A549 (cell line): ENCODE measurements around the gene KCNQ1. TPM values are rescaled to one million over a fixed set of nuclear protein-coding genes. Genes with fewer than 3 reads are reported as not detected.
A peak's percentile ranks its signal among the peaks of the same experiment; 100 is the strongest.

Source experiments
- ATAC-seq, 2 experiments: fragments of 200-7000 bp in 1 of 2; fragments of >200 bp in 1 of 2; cut with Nextera tagmentation in 1 of 2; cut with Tn5 transposase in 1 of 2; 3 replicates each; pipeline versions ENCODE4 v1.8.0 to v1.9.1; 2018 to 2020; ENCODE audit warnings: mild to moderate bottlenecking in 1 of 2, moderate library complexity in 1 of 2
- CTCF ChIA-PET: fragments of 300-600 bp; sonication (Branson Sonifier 250); formaldehyde crosslinking; extraction: SDS; loops from one replicate; lab custom pipeline; 2021; ENCODE audit warnings: antibody characterized with exemption, inconsistent platforms; lab: Yijun Ruan, JAX
- POLR2A ChIA-PET: fragments of 350-600 bp; formaldehyde crosslinking; extraction: SDS; loops from one replicate; lab custom pipeline; 2021; ENCODE audit warnings: antibody characterized with exemption, inconsistent platforms; lab: Yijun Ruan, JAX
- DNase-seq, 2 experiments: peaks; one replicate each; pipeline versions ENCODE4 v3.0.0 to v3.0.0-alpha.2; 2011 to 2016; ENCODE audit warnings: low read depth in 1 of 2, low spot score in 1 of 2
- FAIRE-seq: peaks from 2 replicates; lab custom pipeline; 2011; peaks lifted over from hg19 to GRCh38; lab: Jason Lieb, UNC
- H3K27ac ChIP-seq, 2 experiments: fragments of >200 bp; sonication (Bioruptor Twin); formaldehyde crosslinking; 3 replicates each; pipeline ENCODE4 v1.5.1; 2016 to 2017
- H3K4me1 ChIP-seq: fragments of >200 bp; sonication (Bioruptor Twin); formaldehyde crosslinking; 3 replicates; pipeline ENCODE4 v1.6.1; 2016
- H3K4me2 ChIP-seq: fragments of >200 bp; sonication (Bioruptor Twin); formaldehyde crosslinking; 3 replicates; pipeline ENCODE4 v1.6.1; 2016
- H3K4me3 ChIP-seq: fragments of >200 bp; sonication (Bioruptor Twin); formaldehyde crosslinking; 3 replicates; pipeline ENCODE4 v1.5.1; 2016
- H3K9me3 ChIP-seq: fragments of >200 bp; sonication (Bioruptor Twin); formaldehyde crosslinking; 3 replicates; pipeline ENCODE4 v1.6.1; 2016
- BHLHE40 ChIP-seq: IDR thresholded peaks from 2 replicates; pipeline ENCODE4 v1.6.1; 2012; ENCODE audit warnings: low read depth, low read length, inconsistent platforms
- CHD2 ChIP-seq: fragments of 150-350 bp; IDR thresholded peaks from 2 replicates; pipeline ENCODE4 v1.6.1; 2014; ENCODE audit warnings: low read length; ENCODE audit not compliant: partially characterized antibody
- FOSB ChIP-seq: fragments of 250-450 bp; sonication (Bioruptor Pico); IDR thresholded peaks from 2 replicates; pipeline ENCODE4 v1.5.0; 2020; ENCODE audit warnings: mild to moderate bottlenecking, moderate library complexity
- KDM1A ChIP-seq: fragments of 200-600 bp; sonication (generic); IDR thresholded peaks from 2 replicates; pipeline ENCODE4 v1.6.1; 2016; ENCODE audit warnings: low read depth, mild to moderate bottlenecking
- MAZ ChIP-seq: fragments of 150-350 bp; IDR thresholded peaks from 2 replicates; pipeline ENCODE4 v1.6.1; 2014; ENCODE audit warnings: antibody characterized with exemption, low read depth, low read length, borderline replicate concordance
- PHF8 ChIP-seq: fragments of 200-600 bp; sonication (generic); IDR thresholded peaks from 2 replicates; pipeline ENCODE4 v1.6.1; 2016; ENCODE audit warnings: low read depth, mild to moderate bottlenecking, antibody characterized with exemption, moderate library complexity, borderline replicate concordance
- POLR2A ChIP-seq: IDR thresholded peaks from 2 replicates; pipeline ENCODE4 v1.6.1; 2012; ENCODE audit warnings: mild to moderate bottlenecking, low read length
- RCOR1 ChIP-seq: fragments of 150-350 bp; IDR thresholded peaks from 2 replicates; pipeline ENCODE4 v1.6.1; 2014; ENCODE audit warnings: antibody characterized with exemption, low read length, low read depth
- TP53 ChIP-seq: fragments of 250-450 bp; sonication (Bioruptor Pico); IDR thresholded peaks from 2 replicates; pipeline ENCODE4 v1.5.0; 2021; ENCODE audit warnings: mild to moderate bottlenecking, moderate library complexity
- ZC3H11A ChIP-seq: fragments of 450-650 bp; IDR thresholded peaks from 2 replicates; pipeline ENCODE4 v1.6.1; 2014; ENCODE audit warnings: antibody characterized with exemption, mild to moderate bottlenecking
- WGBS: methylation state at CpG from one replicate; pipeline ENCODE4 v1.1.6; 2017; ENCODE audit errors: missing lambda C conversion rate; 5-methylcytosine and 5-hydroxymethylcytosine counted together
- polyA plus RNA-seq, 4 experiments: library from polyadenylated mRNA; depleted of rRNA in 3 of 4; stranded (reverse); fragments of >200 nt; fragmentation: RNase III in 1 of 4; extraction: RNeasy Plus Mini Kit Qiagen cat#74134 plus additional on column Dnase treatment in 1 of 4; gene quantifications; 2 replicates in 3 of 4; 3 replicates in 1 of 4; pipeline ENCODE4 v1.2.3, GENCODE V29; 2011 to 2017
- TF ChIP-seq, protein P1 (sequence below): IDR thresholded peaks from 2 replicates; pipeline ENCODE4 v1.6.1; 2012
- TF ChIP-seq, protein P2 (sequence below): fragments of 200-600 bp; sonication (generic); IDR thresholded peaks from 2 replicates; pipeline ENCODE4 v1.6.1; 2016; ENCODE audit warnings: antibody characterized with exemption, mild to moderate bottlenecking, moderate library complexity
- TF ChIP-seq, protein P3 (sequence below): fragments of >200 bp; sonication (Bioruptor Twin); formaldehyde crosslinking; IDR thresholded peaks from 3 replicates; pipeline ENCODE4 v1.5.1; 2016
- TF ChIP-seq, protein P4 (sequence below): fragments of 250-450 bp; sonication (Bioruptor Pico); IDR thresholded peaks from 2 replicates; pipeline ENCODE4 v1.5.0; 2021; ENCODE audit warnings: mild to moderate bottlenecking, moderate library complexity, borderline replicate concordance

The KCNQ1 gene
- polyA plus RNA-seq, 2 of the 4 experiments (the other 2 are of a cell fraction), result 0.14 to 0.17 TPM

DNA sequence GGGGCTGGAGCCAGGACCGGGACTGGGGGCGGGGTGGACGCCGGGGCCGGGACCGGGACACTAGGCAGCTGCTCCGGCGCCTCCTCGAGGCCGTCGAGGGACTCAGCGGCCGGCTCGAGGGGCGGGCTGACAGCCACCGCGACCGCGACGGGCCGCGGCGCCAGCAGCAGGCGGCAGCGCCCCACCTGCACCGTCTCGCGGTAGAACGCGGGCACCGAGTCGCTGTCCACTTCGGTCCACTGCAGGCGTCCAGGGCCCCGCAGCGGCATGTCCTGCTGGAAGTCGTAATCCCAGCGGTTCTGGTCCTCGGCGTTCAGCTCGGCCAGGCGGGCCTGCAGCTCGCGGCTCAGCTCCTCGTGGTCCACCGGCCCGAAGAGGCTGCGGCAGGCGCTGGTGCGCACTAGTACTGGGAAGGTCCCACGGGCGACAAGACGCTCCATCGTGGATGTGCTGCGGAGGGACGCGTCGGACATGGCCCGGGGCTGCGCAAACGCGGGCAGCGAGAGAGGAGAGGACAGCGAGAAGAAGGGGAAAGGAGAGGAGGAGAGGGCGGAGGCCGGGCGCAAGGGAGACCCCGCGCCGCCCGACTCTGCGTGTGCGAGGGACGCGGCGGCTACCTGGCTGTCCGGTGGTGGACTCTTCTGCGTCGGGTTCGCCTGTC lies 440.3 kb downstream of the KCNQ1 start (continued):
- TF ChIP-seq, protein P1, sequence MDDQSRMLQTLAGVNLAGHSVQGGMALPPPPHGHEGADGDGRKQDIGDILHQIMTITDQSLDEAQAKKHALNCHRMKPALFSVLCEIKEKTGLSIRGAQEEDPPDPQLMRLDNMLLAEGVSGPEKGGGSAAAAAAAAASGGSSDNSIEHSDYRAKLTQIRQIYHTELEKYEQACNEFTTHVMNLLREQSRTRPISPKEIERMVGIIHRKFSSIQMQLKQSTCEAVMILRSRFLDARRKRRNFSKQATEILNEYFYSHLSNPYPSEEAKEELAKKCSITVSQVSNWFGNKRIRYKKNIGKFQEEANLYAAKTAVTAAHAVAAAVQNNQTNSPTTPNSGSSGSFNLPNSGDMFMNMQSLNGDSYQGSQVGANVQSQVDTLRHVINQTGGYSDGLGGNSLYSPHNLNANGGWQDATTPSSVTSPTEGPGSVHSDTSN, result no peak
- no peak for TF ChIP-seq ZC3H11A
- no peak for TF ChIP-seq BHLHE40
- TF ChIP-seq CHD2, result no peak
- no peak for TF ChIP-seq MAZ
- TF ChIP-seq, protein P2, sequence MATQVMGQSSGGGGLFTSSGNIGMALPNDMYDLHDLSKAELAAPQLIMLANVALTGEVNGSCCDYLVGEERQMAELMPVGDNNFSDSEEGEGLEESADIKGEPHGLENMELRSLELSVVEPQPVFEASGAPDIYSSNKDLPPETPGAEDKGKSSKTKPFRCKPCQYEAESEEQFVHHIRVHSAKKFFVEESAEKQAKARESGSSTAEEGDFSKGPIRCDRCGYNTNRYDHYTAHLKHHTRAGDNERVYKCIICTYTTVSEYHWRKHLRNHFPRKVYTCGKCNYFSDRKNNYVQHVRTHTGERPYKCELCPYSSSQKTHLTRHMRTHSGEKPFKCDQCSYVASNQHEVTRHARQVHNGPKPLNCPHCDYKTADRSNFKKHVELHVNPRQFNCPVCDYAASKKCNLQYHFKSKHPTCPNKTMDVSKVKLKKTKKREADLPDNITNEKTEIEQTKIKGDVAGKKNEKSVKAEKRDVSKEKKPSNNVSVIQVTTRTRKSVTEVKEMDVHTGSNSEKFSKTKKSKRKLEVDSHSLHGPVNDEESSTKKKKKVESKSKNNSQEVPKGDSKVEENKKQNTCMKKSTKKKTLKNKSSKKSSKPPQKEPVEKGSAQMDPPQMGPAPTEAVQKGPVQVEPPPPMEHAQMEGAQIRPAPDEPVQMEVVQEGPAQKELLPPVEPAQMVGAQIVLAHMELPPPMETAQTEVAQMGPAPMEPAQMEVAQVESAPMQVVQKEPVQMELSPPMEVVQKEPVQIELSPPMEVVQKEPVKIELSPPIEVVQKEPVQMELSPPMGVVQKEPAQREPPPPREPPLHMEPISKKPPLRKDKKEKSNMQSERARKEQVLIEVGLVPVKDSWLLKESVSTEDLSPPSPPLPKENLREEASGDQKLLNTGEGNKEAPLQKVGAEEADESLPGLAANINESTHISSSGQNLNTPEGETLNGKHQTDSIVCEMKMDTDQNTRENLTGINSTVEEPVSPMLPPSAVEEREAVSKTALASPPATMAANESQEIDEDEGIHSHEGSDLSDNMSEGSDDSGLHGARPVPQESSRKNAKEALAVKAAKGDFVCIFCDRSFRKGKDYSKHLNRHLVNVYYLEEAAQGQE, result no peak
- TF ChIP-seq RCOR1, result no peak
- no peak for TF ChIP-seq KDM1A
- TF ChIP-seq PHF8, result no peak
- TF ChIP-seq, protein P3, sequence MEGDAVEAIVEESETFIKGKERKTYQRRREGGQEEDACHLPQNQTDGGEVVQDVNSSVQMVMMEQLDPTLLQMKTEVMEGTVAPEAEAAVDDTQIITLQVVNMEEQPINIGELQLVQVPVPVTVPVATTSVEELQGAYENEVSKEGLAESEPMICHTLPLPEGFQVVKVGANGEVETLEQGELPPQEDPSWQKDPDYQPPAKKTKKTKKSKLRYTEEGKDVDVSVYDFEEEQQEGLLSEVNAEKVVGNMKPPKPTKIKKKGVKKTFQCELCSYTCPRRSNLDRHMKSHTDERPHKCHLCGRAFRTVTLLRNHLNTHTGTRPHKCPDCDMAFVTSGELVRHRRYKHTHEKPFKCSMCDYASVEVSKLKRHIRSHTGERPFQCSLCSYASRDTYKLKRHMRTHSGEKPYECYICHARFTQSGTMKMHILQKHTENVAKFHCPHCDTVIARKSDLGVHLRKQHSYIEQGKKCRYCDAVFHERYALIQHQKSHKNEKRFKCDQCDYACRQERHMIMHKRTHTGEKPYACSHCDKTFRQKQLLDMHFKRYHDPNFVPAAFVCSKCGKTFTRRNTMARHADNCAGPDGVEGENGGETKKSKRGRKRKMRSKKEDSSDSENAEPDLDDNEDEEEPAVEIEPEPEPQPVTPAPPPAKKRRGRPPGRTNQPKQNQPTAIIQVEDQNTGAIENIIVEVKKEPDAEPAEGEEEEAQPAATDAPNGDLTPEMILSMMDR, result peak; percentile 28; the same call in 2 of the 3 replicates
- TF ChIP-seq, protein P4, sequence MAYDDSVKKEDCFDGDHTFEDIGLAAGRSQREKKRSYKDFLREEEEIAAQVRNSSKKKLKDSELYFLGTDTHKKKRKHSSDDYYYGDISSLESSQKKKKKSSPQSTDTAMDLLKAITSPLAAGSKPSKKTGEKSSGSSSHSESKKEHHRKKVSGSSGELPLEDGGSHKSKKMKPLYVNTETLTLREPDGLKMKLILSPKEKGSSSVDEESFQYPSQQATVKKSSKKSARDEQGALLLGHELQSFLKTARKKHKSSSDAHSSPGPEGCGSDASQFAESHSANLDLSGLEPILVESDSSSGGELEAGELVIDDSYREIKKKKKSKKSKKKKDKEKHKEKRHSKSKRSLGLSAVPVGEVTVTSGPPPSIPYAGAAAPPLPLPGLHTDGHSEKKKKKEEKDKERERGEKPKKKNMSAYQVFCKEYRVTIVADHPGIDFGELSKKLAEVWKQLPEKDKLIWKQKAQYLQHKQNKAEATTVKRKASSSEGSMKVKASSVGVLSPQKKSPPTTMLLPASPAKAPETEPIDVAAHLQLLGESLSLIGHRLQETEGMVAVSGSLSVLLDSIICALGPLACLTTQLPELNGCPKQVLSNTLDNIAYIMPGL (CRISPR knock-in tag), result no peak
- TF ChIP-seq TP53 (CRISPR knock-in tag), result no peak
- TF ChIP-seq, all 56 proteins: peak for 8

DNA sequence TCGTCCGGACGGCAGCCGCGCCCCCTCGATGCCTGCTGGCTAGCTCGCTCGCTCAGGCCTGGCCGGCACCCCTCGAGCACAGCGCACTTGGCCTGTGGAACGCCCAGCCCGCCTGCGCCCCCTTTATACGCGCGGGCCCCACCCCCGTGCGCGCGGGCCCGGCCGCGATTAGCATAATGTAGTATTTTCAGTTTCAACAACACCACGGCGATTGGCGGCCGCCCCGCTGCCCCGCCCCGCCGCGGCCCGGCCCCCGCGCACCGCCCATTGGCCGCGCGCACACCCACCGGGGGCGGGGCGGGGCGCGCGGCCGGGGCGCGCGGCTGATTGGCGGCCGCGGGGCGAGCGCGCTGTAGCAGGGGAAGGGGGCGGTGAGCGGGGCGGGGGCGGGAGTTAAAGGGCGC lies 440.9 kb downstream of the KCNQ1 start, which contains the start of gene CDKN1C:
CDKN1C (minus strand) TSS at position 98 of the 404 bp plus-strand sequence. CDS start 319 bp downstream, outside the sequence.
- Histone ChIP-seq H3K4me1 (peaks cover 5% of the 10 kb centered on the region; the same call in 1 of the 3 replicates), H3K9me3 (no peaks in the 10 kb centered on the region), H3K27ac (peak within 1 kb of the TSS; percentile 66 to 82; a peak in 5 of 6 replicates), H3K4me3 (peak within 1 kb of the TSS; percentile 71), H3K4me2 (peak within 1 kb of the TSS; percentile 99)
- WGBS, result 2% methylated on average over 11 of the region's 61 CpGs
- DNase-seq (peak; percentile 71 to 78), FAIRE-seq (no peak), ATAC-seq (peak; percentile 57 to 74)
- CTCF ChIA-PET, result interaction anchor here (0.6 to 21.2 kb wide), 10 partner anchors 11 to 460 kb away, joined by 3 to 1059 read pairs (median 6); no protein-coding TSS in a partner anchor
- no peak for TF ChIP-seq FOSB (CRISPR knock-in tag)
- peak; percentile 40 for TF ChIP-seq POLR2A
- POLR2A ChIA-PET, result interaction anchor here (0.9 to 2.2 kb wide), 3 partner anchors 44 to 352 kb away, joined by 3 to 10 read pairs (median 5); partner anchors contain the start of genes KCNQ1OT1 and PHLDA2
